DOHH2 (cell line): ENCODE measurements around the gene ANKHD1.

Experiments
- CTCF ChIP-seq: fragments of 200-600 bp; sonication (generic); IDR thresholded peaks from one replicate; pipeline ENCODE4 v1.5.1; 2014; ENCODE audit warnings: antibody characterized with exemption, mild to moderate bottlenecking, low read depth, low read length; ENCODE audit not compliant: poor library complexity, severe bottlenecking
- EZH2phosphoT487 ChIP-seq: fragments of 200-600 bp; sonication (generic); IDR thresholded peaks from 2 replicates; pipeline ENCODE4 v1.6.1; 2017; ENCODE audit warnings: borderline replicate concordance, mild to moderate bottlenecking, antibody characterized with exemption, low read length, moderate library complexity, mixed read lengths

- TF ChIP-seq CTCF = no peak
- no peak for TF ChIP-seq EZH2phosphoT487
These were observed 41.5 kb upstream of the ANKHD1 start, which contains the start of gene SLC4A9 for GRCh38 chr5:140360101-140360500.
